HEK293 (cell line): ENCODE results near the gene RETREG2.

Source experiments
- CTCF ChIA-PET: fragments of 350-600 bp; formaldehyde crosslinking; extraction: SDS; loops from one replicate; lab custom pipeline; 2021; ENCODE audit warnings: antibody characterized with exemption; lab: Yijun Ruan, JAX
- POLR2A ChIA-PET: fragments of 300-600 bp; formaldehyde crosslinking; extraction: SDS; loops from one replicate; lab custom pipeline; 2020; ENCODE audit warnings: antibody characterized with exemption, inconsistent platforms; lab: Yijun Ruan, JAX
- H3K27ac ChIP-seq: fragments of 200-500 bp; sonication (Bioruptor generic); 2 replicates; pipeline ENCODE4 v1.5.1; 2014; ENCODE audit warnings: low read depth, low read length, control low read depth, inconsistent platforms; ENCODE audit errors: extremely low read depth
- H3K36me3 ChIP-seq, 2 experiments: fragments of 200-500 bp in 1 of 2; sonication (Bioruptor generic) in 1 of 2; 1 replicate in 1 of 2; 2 replicates in 1 of 2; pipeline ENCODE4 v1.5.1; 2014 to 2017; ENCODE audit warnings: inconsistent platforms in 2 of 2, low read length in 2 of 2; ENCODE audit not compliant: control insufficient read depth in 2 of 2, insufficient read depth in 1 of 2
- H3K4me1 ChIP-seq: fragments of 200-500 bp; sonication (Bioruptor generic); 2 replicates; pipeline ENCODE4 v1.5.1; 2014; ENCODE audit warnings: mild to moderate bottlenecking, low read length, inconsistent platforms; ENCODE audit not compliant: control insufficient read depth, insufficient read depth
- H3K4me3 ChIP-seq: 2 replicates; pipeline ENCODE4 v1.5.1; 2011; ENCODE audit warnings: low read depth, mild to moderate bottlenecking, control low read depth, low read length, moderate library complexity
- H3K9me3 ChIP-seq: fragments of 200-500 bp; sonication (Bioruptor generic); 2 replicates; pipeline ENCODE4 v1.5.1; 2014; ENCODE audit warnings: low read depth, low read length, inconsistent platforms; ENCODE audit not compliant: control insufficient read depth, insufficient read depth
- IKZF3 ChIP-seq: fragments of 450-650 bp; IDR thresholded peaks from 2 replicates; pipeline ENCODE4 v1.5.0; 2018; ENCODE audit warnings: missing biosample characterization, mild to moderate bottlenecking, missing genetic modification characterization, moderate library complexity
- KLF1 ChIP-seq: fragments of 450-650 bp; formaldehyde crosslinking; IDR thresholded peaks from 2 replicates; pipeline ENCODE4 v1.5.1; 2016; ENCODE audit warnings: missing biosample characterization, missing genetic modification characterization
- PRDM6 ChIP-seq: fragments of 450-650 bp; formaldehyde crosslinking; IDR thresholded peaks from 2 replicates; pipeline ENCODE4 v1.5.1; 2017; ENCODE audit warnings: missing biosample characterization, missing genetic modification characterization
- RBAK ChIP-seq: fragments of 450-650 bp; formaldehyde crosslinking; IDR thresholded peaks from 2 replicates; pipeline ENCODE4 v1.5.1; 2016; ENCODE audit warnings: missing biosample characterization, missing genetic modification characterization
- SETDB1 ChIP-seq: IDR thresholded peaks from one replicate; pipeline ENCODE4 v1.6.1; 2017; ENCODE audit warnings: mild to moderate bottlenecking, low read length, moderate library complexity, mixed read lengths; ENCODE audit not compliant: insufficient read length
- ZBTB1 ChIP-seq: fragments of 450-650 bp; formaldehyde crosslinking; IDR thresholded peaks from 2 replicates; pipeline ENCODE4 v1.5.1; 2016; ENCODE audit warnings: missing biosample characterization, missing genetic modification characterization
- ZBTB10 ChIP-seq: fragments of 450-650 bp; formaldehyde crosslinking; IDR thresholded peaks from 2 replicates; pipeline ENCODE4 v1.5.1; 2016; ENCODE audit warnings: missing biosample characterization, missing genetic modification characterization
- ZFP41 ChIP-seq: fragments of 450-650 bp; formaldehyde crosslinking; IDR thresholded peaks from 2 replicates; pipeline ENCODE4 v1.5.1; 2016; ENCODE audit warnings: missing biosample characterization, missing genetic modification characterization, borderline replicate concordance
- ZNF121 ChIP-seq: fragments of 450-650 bp; formaldehyde crosslinking; IDR thresholded peaks from 2 replicates; pipeline ENCODE4 v1.5.1; 2016; ENCODE audit warnings: missing biosample characterization, missing genetic modification characterization
- ZNF223 ChIP-seq: fragments of 450-650 bp; formaldehyde crosslinking; IDR thresholded peaks from 2 replicates; pipeline ENCODE4 v1.5.1; 2016; ENCODE audit warnings: missing biosample characterization, missing genetic modification characterization
- ZNF362 ChIP-seq: fragments of 450-650 bp; formaldehyde crosslinking; IDR thresholded peaks from 2 replicates; pipeline ENCODE4 v1.5.1; 2016; ENCODE audit warnings: missing biosample characterization, missing genetic modification characterization
- ZNF37A ChIP-seq: fragments of 450-650 bp; IDR thresholded peaks from 2 replicates; pipeline ENCODE4 v1.5.1; 2018; ENCODE audit warnings: missing biosample characterization, missing genetic modification characterization
- ZNF433 ChIP-seq: fragments of 450-650 bp; formaldehyde crosslinking; IDR thresholded peaks from 2 replicates; pipeline ENCODE4 v1.5.1; 2016; ENCODE audit warnings: missing biosample characterization, missing genetic modification characterization, low read depth
- ZNF449 ChIP-seq: fragments of 450-650 bp; formaldehyde crosslinking; IDR thresholded peaks from 2 replicates; pipeline ENCODE4 v1.5.1; 2017; ENCODE audit warnings: missing biosample characterization, mild to moderate bottlenecking, missing genetic modification characterization, moderate library complexity
- ZNF501 ChIP-seq: fragments of 450-650 bp; formaldehyde crosslinking; IDR thresholded peaks from 2 replicates; pipeline ENCODE4 v1.5.1; 2016; ENCODE audit warnings: missing biosample characterization, missing genetic modification characterization
- ZNF510 ChIP-seq: fragments of 450-650 bp; formaldehyde crosslinking; IDR thresholded peaks from 2 replicates; pipeline ENCODE4 v1.5.1; 2018; ENCODE audit warnings: mild to moderate bottlenecking, missing genetic modification characterization, missing biosample characterization; ENCODE audit not compliant: insufficient replicate concordance
- ZNF558 ChIP-seq: fragments of 450-650 bp; formaldehyde crosslinking; IDR thresholded peaks from 2 replicates; pipeline ENCODE4 v1.5.1; 2016; ENCODE audit warnings: missing biosample characterization, missing genetic modification characterization
- ZNF747 ChIP-seq: fragments of 450-650 bp; formaldehyde crosslinking; IDR thresholded peaks from 2 replicates; pipeline ENCODE4 v1.5.1; 2016; ENCODE audit warnings: missing biosample characterization, missing genetic modification characterization

RETREG2 gene

GRCh38 chr2:219184121-219184520 is 6.0 kb downstream of the RETREG2 start (continued):
- no peak for TF ChIP-seq ZNF449 (tag by site-specific recombination)

- H3K27ac ChIP-seq = no peak overlapping the region
- POLR2A ChIA-PET = no interaction called here
- no peak for TF ChIP-seq ZNF362 (tag by site-specific recombination)
- no peak for TF ChIP-seq SETDB1
- TF ChIP-seq ZFP41 (tag by site-specific recombination) = no peak
- TF ChIP-seq PRDM6 (tag by site-specific recombination) = no peak
- TF ChIP-seq KLF1 (tag by site-specific recombination) = no peak
- TF ChIP-seq ZNF223 (tag by site-specific recombination) = no peak
- no peak for TF ChIP-seq RBAK
- TF ChIP-seq ZNF121 (tag by site-specific recombination) = no peak
- no peak for TF ChIP-seq ZNF449 (tag by site-specific recombination)
- no peak for TF ChIP-seq ZNF558 (tag by site-specific recombination)
- TF ChIP-seq ZNF510 = no peak
- TF ChIP-seq IKZF3 (tag by site-specific recombination) = no peak
- no peak for TF ChIP-seq ZNF501 (tag by site-specific recombination)
- no peak for TF ChIP-seq ZBTB10
- no peak for TF ChIP-seq ZNF37A (tag by site-specific recombination)
- no peak for TF ChIP-seq ZNF433
- TF ChIP-seq ZNF747 (tag by site-specific recombination) = no peak
- TF ChIP-seq ZBTB1 (tag by site-specific recombination) = no peak
- TF ChIP-seq, all 188 proteins: peak for 0
- no peaks in the 10 kb centered on the region for H3K4me1 ChIP-seq
- peaks cover 0 to 33% of the 10 kb centered on the region in 2 experiments; a peak in 2 of 3 replicates for H3K36me3 ChIP-seq
- CTCF ChIA-PET = no interaction called here
- no peak overlapping the region for H3K4me3 ChIP-seq
- H3K9me3 ChIP-seq = no peaks in the 10 kb centered on the region
These were observed 8.8 kb downstream of the RETREG2 start for GRCh38 chr2:219186754-219187456.
